Measurements from ENCODE around the gene GPSM3.
"Not testable (repeated sequence)": the region's sequence is repeated elsewhere in the genome, so short reads cannot be mapped to it uniquely, and the experiment has no call there.

The GPSM3 gene

DNA sequence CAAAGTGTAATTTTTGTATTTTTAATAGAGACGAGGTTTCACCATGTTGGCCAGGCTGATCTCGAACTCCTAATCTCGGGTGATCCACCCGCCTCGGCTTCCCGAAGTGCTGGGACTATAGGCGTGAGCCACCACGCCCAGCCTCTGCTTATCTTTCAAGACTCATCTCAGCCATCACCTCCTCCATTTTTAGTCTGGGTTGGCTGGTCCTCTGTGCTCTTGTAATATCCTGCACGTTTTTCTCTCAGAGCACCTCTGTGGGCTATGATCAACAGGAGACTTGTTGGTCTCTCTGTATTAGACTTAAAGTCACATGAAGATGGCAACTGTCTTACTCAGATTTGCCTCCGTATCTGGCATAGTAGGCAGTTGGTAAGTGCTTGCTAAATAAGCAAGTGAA is 23.8 kb upstream of the GPSM3 start:
- Histone ChIP-seq H3K4me3 (replicated peaks; ENCODE audit: low read depth, low read length) (no peak overlapping the region), H3K36me3 (ENCODE audit: control insufficient read depth, insufficient read depth, low read length) (no peaks in the 10 kb centered on the region), H3K27me3 (replicated peaks; ENCODE audit: control insufficient read depth, insufficient read depth, low read length) (no peaks in the 10 kb centered on the region; the same call in none of the 2 replicates)
- DNase-seq (ENCODE audit: extremely low read depth, insufficient read length), result no peak
- TF ChIP-seq, protein P1, sequence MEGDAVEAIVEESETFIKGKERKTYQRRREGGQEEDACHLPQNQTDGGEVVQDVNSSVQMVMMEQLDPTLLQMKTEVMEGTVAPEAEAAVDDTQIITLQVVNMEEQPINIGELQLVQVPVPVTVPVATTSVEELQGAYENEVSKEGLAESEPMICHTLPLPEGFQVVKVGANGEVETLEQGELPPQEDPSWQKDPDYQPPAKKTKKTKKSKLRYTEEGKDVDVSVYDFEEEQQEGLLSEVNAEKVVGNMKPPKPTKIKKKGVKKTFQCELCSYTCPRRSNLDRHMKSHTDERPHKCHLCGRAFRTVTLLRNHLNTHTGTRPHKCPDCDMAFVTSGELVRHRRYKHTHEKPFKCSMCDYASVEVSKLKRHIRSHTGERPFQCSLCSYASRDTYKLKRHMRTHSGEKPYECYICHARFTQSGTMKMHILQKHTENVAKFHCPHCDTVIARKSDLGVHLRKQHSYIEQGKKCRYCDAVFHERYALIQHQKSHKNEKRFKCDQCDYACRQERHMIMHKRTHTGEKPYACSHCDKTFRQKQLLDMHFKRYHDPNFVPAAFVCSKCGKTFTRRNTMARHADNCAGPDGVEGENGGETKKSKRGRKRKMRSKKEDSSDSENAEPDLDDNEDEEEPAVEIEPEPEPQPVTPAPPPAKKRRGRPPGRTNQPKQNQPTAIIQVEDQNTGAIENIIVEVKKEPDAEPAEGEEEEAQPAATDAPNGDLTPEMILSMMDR (IDR thresholded peaks at IDR 0.05; ENCODE audit: insufficient read depth, low read length, poor library complexity, severe bottlenecking), result no peak

GRCh38 chr6:32215617-32216016 is 23.2 kb upstream of the GPSM3 start:
- no peak for DNase-seq (ENCODE audit: extremely low read depth, insufficient read length)
- H3K4me3 ChIP-seq (replicated peaks; ENCODE audit: low read depth, low read length), result no peak overlapping the region
- TF ChIP-seq, protein P1 (IDR thresholded peaks at IDR 0.05; ENCODE audit: insufficient read depth, low read length, poor library complexity, severe bottlenecking), result no peak
- no peaks in the 10 kb centered on the region for H3K36me3 ChIP-seq (ENCODE audit: control insufficient read depth, insufficient read depth, low read length)
- no peaks in the 10 kb centered on the region; the same call in none of the 2 replicates for H3K27me3 ChIP-seq (replicated peaks; ENCODE audit: control insufficient read depth, insufficient read depth, low read length)

GRCh38 chr6:32214126-32214525 is 21.7 kb upstream of the GPSM3 start:
- no peaks in the 10 kb centered on the region; the same call in none of the 2 replicates for H3K27me3 ChIP-seq (replicated peaks; ENCODE audit: control insufficient read depth, insufficient read depth, low read length)
- H3K36me3 ChIP-seq (ENCODE audit: control insufficient read depth, insufficient read depth, low read length), result no peaks in the 10 kb centered on the region
- no peak overlapping the region for H3K4me3 ChIP-seq (replicated peaks; ENCODE audit: low read depth, low read length)
- TF ChIP-seq, protein P1 (IDR thresholded peaks at IDR 0.05; ENCODE audit: insufficient read depth, low read length, poor library complexity, severe bottlenecking), result no peak
- no peak for DNase-seq (ENCODE audit: extremely low read depth, insufficient read length)

GRCh38 chr6:32213649-32214048 is 21.2 kb upstream of the GPSM3 start:
- H3K4me3 ChIP-seq (replicated peaks; ENCODE audit: low read depth, low read length), result no peak overlapping the region
- TF ChIP-seq, protein P1 (IDR thresholded peaks at IDR 0.05; ENCODE audit: insufficient read depth, low read length, poor library complexity, severe bottlenecking), result no peak
- no peaks in the 10 kb centered on the region; the same call in 1 of the 2 replicates for H3K27me3 ChIP-seq (replicated peaks; ENCODE audit: control insufficient read depth, insufficient read depth, low read length)
- DNase-seq (ENCODE audit: extremely low read depth, insufficient read length), result no peak
- no peaks in the 10 kb centered on the region for H3K36me3 ChIP-seq (ENCODE audit: control insufficient read depth, insufficient read depth, low read length)

- no peaks in the 10 kb centered on the region for H3K36me3 ChIP-seq (ENCODE audit: control insufficient read depth, insufficient read depth, low read length)
- DNase-seq (ENCODE audit: extremely low read depth, insufficient read length), result no peak
- H3K27me3 ChIP-seq (replicated peaks; ENCODE audit: control insufficient read depth, insufficient read depth, low read length), result no peaks in the 10 kb centered on the region; the same call in 1 of the 2 replicates
- TF ChIP-seq, protein P1 (IDR thresholded peaks at IDR 0.05; ENCODE audit: insufficient read depth, low read length, poor library complexity, severe bottlenecking), result no peak
- H3K4me3 ChIP-seq (replicated peaks; ENCODE audit: low read depth, low read length), result no peak overlapping the region
Observed at GRCh38 chr6:32212076-32212760, 19.8 kb upstream of the GPSM3 start.

GRCh38 chr6:32211432-32211831 is 19.0 kb upstream of the GPSM3 start:
- not testable (repeated sequence) for DNase-seq (ENCODE audit: extremely low read depth, insufficient read length); H3K36me3 ChIP-seq (ENCODE audit: control insufficient read depth, insufficient read depth, low read length); H3K4me3 ChIP-seq (replicated peaks; ENCODE audit: low read depth, low read length); H3K27me3 ChIP-seq (replicated peaks; ENCODE audit: control insufficient read depth, insufficient read depth, low read length)

Data from GM06990 (cell line).